ENCODE data around the gene AGER. TPM values are rescaled to one million over a fixed set of nuclear protein-coding genes. Genes with fewer than 3 reads are reported as not detected.

The AGER gene
- total and polyA plus RNA-seq, 9 of the 15 experiments (the other 6 are each of a cell fraction or from before 2014, with no cell fraction given): 1.2 to 11.5 (median 4.1) TPM

- CTCF ChIA-PET (ENCODE audit: low intra/inter-chr PET ratio): no interaction called here
- POLR2A ChIA-PET: interaction anchor here (0.5 to 1.9 kb wide), 4 partner anchors 9 to 616 kb away, joined by 3 to 9 read pairs (median 4); partner anchors contain the start of gene ATF6B
- TF ChIP-seq MEIS2 (IDR thresholded peaks at IDR 0.05; ENCODE audit: partially characterized antibody) (peak; percentile 83), PML (IDR thresholded peaks at IDR 0.05; ENCODE audit: low read length) (no peak), PKNOX1 (IDR thresholded peaks at IDR 0.05) (peak; percentile 58; the same call in 1 of the 2 replicates)
- intact Hi-C loops (cut with micrococcal nuclease) (no loop called here), in situ Hi-C loops (cut with MboI) (no loop called here)
- Histone ChIP-seq H3K79me2 (ENCODE audit: control insufficient read depth, insufficient read depth, low read length) (no peaks in the 10 kb centered on the region), H3K4me3 (no peak overlapping the region), H3K4me1 (replicated peaks in 1 of 2; ENCODE audit: control insufficient read depth in 2 of 2, insufficient read depth in 2 of 2, low read length in 2 of 2) (peaks cover 3 to 14% of the 10 kb centered on the region in 2 experiments; a peak in 3 of 5 replicates), H2AFZ (ENCODE audit: low read depth, low read length) (no peak overlapping the region), H3K4me2 (ENCODE audit: insufficient read depth, low read length) (no peak overlapping the region), H3K9ac (ENCODE audit: insufficient read depth in 1 of 2, low read depth in 2 of 2, low read length in 2 of 2) (peak overlapping the region in 1 of 2 experiments; percentile 37; a peak in 2 of 4 replicates), H3K9me3 (replicated peaks; ENCODE audit: control insufficient read depth, insufficient read depth, low read depth, low read length) (no peaks in the 10 kb centered on the region), H4K20me1 (replicated peaks; ENCODE audit: control insufficient read depth, insufficient read depth, low read length) (no peaks in the 10 kb centered on the region), H3K36me3 (ENCODE audit: control insufficient read depth, insufficient read depth, low read length) (no peaks in the 10 kb centered on the region), H3K27me3 (ENCODE audit: control insufficient read depth in 2 of 2, insufficient read depth in 2 of 2, low read length in 2 of 2) (peaks cover 10 to 12% of the 10 kb centered on the region in 2 experiments; a peak in 4 of 5 replicates), H3K27ac (ENCODE audit: extremely low read depth, low read depth, low read length) (no peak overlapping the region), H3K9me1 (ENCODE audit: control insufficient read depth, insufficient read depth, low read length) (no peaks in the 10 kb centered on the region)
- BruUV-seq (replicated peaks): no TSS peak
- FAIRE-seq: peak; percentile 42
- WGBS (ENCODE audit: insufficient coverage, low coverage, missing lambda C conversion rate): 2% methylated on average over 3 of the region's 3 CpGs
- no peak for DNase-seq (ENCODE audit: extremely low read depth in 1 of 4, low spot score in 3 of 4)
- peak; percentile 23; the same call in 2 of the 3 replicates for ATAC-seq
These were observed 20.2 kb upstream of the AGER start for GRCh38 chr6:32204268-32204715.
